ENCODE results near the gene SLC22A6.
"Not testable (repeated sequence)": the region's sequence is repeated elsewhere in the genome, so short reads cannot be mapped to it uniquely, and the experiment has no call there.

The SLC22A6 gene

DNA sequence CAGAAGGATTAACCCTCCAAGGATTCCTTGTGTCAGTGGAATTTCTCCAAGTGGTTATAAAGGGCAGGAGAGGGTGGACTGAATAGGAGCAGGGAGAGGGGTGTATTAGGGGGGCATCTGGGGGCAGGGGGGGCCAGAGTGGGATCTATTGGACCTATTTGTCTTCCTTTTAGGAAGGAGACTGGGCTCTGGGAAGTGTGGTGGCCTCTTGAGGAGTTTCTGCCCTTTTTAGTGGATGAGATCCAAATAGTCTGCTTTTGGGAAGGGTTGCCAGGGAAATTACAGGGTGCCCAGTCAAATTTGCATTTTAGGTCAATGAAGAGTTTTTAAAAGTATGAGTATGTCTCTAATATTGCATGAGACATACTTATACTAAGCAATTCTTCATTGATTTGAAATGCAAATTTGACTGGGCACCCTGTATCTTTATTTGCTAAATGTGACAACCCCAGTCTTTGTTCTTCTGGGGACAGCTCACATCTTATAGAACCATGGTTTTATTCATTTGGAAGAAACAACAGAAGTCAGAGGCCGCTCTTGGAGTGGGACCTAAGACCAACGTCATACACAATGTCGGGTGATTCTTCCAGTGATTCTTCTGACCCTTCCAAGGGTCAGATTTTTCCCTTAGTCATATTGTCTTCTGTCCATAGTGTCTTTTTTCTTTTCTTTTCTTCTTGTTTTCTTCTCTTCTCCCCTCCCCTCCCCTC is 429 bp upstream of the SLC22A6 start:
- DNase-seq, result no peak

DNA sequence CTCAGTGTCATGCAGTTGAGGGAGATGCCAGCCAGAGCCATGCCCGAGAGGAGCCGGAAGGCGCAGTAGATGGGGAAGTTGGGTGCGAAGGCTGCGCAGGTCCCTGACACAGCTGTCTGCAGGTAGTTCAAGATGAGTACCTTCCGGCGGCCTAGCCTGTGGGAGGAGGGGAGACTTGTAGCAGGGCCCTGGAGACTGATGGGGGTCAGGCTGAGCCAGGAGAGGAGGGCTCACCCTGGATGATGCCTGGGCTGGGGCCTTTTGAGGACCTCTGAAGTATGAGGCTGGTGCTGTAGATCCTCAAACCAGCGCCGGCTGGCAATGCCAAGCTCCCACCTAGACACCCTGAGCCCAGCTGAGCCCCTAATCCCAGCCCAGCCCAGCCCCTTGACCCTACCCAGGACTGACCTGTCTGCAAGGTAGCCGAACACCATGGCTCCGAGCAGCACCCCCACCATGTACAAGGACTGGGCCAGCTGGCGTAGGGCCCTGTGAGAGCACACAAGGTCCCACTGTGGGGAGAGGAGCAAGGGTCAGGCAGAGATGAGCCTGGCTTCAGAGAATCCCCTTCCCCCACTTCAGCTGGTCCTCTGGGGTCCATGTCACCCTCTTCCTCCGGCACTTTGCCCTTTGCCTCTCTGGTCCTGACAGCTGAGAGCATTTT is 1.1 kb downstream of the SLC22A6 start:
- no peak for DNase-seq

DNA sequence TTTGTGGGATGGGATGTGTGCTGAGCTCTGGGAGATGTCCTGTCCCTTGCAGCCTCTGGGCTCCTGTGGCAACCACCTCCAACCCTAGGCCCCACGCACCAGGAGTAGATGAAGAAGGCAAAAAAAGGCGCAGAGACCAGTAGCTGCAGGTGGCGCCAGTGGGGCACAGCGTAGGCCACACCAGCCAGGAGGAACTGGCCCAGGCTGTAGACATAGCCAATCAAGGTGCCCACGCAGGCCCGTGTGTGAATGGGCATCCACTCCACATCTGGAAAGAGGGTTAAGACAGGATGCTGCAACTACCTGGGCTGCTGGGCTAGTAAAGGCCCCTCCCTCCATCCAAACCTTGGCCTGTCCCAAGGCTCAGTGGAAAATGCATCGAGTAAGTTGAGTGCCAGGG is 3.0 kb downstream of the SLC22A6 start:
- no peak for DNase-seq

- DNase-seq, result no peak
Measured at GRCh38 chr11:62980133-62980760, 4.5 kb downstream of the SLC22A6 start.

GRCh38 chr11:62976109-62976508 is 8.7 kb downstream of the SLC22A6 start:
- DNase-seq, result peak; percentile 9

GRCh38 chr11:62974848-62975522 is 9.8 kb downstream of the SLC22A6 start:
- DNase-seq, result peak; percentile 89

DNA sequence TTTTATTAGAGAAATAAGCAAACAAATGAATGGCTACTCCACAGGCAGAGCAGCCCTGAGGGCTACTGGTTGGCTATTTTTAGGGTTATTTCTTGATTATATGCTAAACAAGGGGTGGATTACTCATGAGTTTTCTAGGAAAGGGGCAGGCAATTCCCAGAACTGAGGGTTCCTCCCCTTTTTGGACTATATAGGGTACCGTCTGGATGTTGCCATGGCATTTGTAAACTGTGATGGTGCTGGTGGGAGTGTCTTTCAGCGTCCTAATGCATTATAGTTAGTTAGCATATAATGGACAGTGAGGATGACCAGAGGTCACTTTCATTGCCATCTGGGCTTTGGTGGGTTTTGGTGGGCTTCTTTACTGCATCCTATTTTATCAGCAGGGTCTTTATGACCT is 19.2 kb downstream of the SLC22A6 start:
- DNase-seq, result no peak

GRCh38 chr11:62962391-62962790 is 22.4 kb downstream of the SLC22A6 start:
- no peak for DNase-seq

DNA sequence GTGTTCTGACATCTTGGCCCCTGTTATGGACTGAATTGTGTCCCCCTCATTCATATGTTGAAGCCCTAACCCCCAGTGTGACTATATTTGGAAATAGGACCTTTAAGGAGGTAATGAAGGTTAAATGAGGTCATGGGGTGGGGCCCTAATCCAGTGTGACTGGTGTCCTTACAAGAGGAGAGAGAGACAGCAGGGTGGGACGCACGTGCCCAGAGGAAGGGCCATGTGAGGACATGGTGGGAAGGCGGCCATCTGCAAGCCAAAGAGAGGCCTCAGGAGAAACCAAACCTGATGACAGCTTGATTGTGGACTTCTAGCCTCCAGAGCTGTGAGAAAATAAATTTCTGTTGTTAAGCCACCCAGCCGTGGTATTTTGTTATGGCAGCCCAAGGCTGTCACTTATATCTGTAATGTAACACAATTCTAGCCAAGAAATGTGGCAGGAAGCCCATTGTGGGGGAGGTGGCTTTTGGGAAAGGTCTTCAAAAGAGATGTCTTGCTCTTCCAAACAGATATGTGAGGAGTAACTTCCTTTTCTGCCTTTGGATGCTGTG is 23.7 kb downstream of the SLC22A6 start:
- no peak for DNase-seq

- DNase-seq, result no peak
Measured at GRCh38 chr11:62959422-62959980, 25.3 kb downstream of the SLC22A6 start.

- peak; percentile 17 for DNase-seq
Measured at GRCh38 chr11:62958547-62959421, 26.0 kb downstream of the SLC22A6 start.

DNA sequence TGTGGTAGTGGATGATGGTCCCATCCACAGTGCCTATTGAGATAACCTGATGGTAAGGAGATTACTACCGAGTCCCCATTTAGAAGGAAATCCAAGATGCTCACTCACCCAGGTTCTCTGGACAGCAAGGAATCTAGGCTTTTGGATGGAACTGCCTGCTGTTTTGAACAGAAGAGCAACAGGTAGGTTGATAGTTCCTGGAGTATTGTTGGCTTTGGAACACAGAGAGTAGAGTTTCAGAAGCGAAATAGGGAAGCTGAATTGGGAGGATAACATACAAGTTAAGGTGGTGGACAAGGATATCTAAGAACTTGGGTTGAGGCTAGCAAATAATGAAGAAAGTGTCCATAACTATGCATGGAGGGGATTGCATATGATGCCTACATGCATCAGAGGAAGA is 27.6 kb downstream of the SLC22A6 start:
- no peak for DNase-seq

- DNase-seq, result no peak
Measured at GRCh38 chr11:62954478-62954877, 30.3 kb downstream of the SLC22A6 start.

DNA sequence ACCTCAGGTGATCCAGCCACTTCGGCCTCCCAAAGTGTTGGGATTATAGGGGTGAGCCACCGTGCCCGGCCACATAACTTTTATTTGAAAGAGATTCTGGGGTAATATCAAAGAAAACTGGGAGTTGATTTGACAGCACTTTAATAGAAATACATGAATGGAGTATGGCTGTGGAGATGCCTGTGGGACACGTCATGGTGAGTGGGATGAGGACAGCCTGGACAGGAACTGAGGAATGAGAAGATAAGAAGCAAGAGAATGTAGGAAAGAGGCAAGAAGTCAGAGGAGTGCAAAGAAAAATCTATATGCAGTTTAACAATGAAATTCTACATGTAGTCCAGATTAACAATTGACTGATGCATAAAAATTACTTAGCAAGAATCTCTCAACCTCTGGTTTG is 31.0 kb downstream of the SLC22A6 start:
- DNase-seq, result no peak

DNA sequence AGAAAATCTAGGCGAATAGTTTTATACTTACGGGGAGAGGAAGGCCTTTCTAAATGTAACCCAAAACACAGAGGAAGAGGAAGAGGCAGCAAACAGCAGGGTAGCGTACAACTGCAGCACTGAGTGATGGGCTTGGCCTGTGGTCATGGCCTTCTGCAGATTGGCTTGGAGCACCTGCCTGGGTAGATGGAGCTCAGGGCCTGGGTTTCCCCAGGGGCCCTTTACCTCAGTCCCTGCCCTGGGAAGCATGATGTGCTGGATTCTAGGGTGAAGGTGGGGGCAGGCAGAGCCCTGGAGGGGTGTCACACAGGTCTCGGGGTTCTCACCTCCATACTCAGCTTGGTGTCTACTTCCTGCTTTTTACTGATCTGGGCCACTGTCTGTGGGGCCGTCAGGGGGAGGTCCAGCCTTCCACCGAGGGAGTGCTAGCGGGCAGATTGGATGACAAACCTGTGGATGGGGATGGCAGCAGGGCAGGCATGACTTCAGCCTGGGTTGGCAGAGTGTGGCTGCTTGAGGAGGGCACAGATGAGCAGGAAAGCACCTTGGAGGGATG is 35.9 kb downstream of the SLC22A6 start:
- DNase-seq, result no peak

GRCh38 chr11:62945538-62945937 is 39.2 kb downstream of the SLC22A6 start:
- DNase-seq, result not testable (repeated sequence)

DNA sequence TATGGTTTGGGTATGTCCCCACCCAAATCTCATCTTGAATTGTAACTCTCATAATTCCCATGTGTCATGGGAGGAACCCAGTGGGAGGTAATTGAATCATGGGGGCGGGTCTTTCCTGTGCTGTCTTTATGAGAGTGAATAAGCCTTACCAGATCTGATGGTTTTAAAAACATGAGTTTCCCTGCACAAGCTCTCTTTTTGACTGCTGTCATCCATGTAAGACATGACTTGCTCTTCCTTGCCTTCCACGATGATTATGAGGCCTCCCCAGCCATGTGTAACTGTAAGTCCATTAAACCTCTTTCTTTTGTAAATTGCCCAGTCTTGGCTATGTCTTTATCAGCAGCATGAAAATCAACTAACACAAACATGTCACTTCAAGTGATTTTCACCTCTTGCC is 47.2 kb downstream of the SLC22A6 start:
- DNase-seq, result not testable (repeated sequence)

GRCh38 chr11:62934496-62934785 is 50.3 kb downstream of the SLC22A6 start:
- no peak for DNase-seq

- no peak for DNase-seq
Measured at GRCh38 chr11:62933750-62934495, 50.8 kb downstream of the SLC22A6 start.

DNA sequence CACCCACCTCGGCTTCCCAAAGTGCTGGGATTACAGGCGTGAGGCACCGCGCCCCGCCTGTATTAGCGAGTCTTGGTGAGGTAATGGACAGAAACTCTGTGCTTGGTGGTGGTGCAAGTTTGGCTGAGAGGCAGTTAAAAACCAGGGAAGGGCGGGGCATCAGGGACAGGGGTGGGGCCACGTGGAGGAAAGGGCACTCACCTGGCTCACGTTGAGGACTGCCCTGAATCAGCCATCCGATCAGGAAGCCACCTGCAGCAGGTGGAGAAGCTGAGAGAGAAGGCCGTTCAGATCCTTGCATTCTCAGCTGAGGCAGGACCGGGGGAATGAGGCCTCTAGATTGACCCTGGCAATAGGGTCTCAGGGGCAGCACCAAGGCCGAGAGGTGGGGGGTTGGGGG is 51.5 kb downstream of the SLC22A6 start:
- DNase-seq, result no peak

All from NCI-H2171 treated with DMSO at 0.1 percent for 48 hours (cell line).